ENCODE results near the gene SLC35F3.

DNA sequence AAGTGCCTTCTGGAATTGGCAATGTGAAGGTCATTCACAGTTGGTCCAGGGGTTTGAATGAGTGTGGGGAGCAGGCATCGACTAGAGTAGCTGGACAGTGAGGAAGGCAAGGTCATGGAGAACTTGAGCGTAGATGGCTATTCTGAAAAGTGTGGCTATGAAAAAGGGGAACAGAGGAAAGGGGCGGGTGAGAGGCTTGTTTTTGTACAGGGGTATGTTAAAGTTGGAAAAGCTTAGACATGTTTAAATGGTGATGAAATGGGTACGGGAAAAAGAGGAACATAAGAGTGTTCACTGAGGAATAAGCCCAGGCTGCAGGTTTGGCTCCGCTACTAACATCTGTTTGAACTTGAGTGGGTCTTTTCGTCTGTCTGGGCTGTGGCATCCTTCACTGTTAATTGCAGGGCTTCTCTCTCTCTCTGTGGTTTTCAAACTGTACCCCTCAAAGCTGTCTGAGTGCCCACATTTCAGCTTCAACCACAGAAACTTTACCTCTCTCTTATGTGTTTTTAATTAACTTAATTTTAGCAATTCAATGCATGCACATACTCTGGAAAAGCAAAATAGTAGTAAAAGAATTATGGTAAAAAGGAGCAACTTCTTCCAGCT lies 398.0 kb downstream of the SLC35F3 start:
- TF ChIP-seq NR3C1 (CRISPR knock-in tag; conservative IDR thresholded peaks at IDR 0.05; ENCODE audit: low read depth), result no peak
- TF ChIP-seq GABPB1 (CRISPR knock-in tag; IDR thresholded peaks at IDR 0.05), result no peak
